Testis (tissue), 2 donors: ENCODE results near the gene LEMD3.

Experiments
- CTCF ChIP-seq, 3 experiments: fragments of 450-650 bp in 2 of 3; fragments of 200-600 bp in 1 of 3; sonication (generic) in 1 of 3; IDR thresholded peaks; one replicate each; pipeline ENCODE4 v1.5.1; 2016 to 2019; ENCODE audit warnings: antibody characterized with exemption in 3 of 3, mild to moderate bottlenecking in 2 of 3, moderate library complexity in 1 of 3
- POLR2A ChIP-seq: fragments of 450-650 bp; IDR thresholded peaks from one replicate; pipeline ENCODE4 v1.6.1; 2017; ENCODE audit warnings: antibody characterized with exemption, mild to moderate bottlenecking, moderate library complexity

DNA sequence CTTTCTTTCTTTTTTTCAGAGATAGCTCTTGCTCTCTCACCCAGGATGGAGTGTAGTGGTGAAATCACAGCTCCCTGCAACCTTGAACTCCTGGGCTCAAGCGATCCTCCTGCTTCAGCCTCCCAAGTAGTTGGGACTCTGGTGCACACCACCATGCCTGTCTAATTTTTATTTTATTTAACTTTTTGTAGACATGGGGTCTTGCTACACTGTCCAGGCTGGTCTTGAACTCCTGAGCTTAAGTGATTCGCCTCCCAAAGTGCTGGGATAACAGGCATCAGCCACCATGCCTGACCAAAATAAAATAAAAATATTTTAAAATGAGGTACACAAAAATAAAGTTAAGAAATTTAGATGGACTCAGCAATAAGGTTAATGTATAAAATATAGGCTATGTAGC is 5.1 kb upstream of the LEMD3 start:
- TF ChIP-seq CTCF (IDR thresholded peaks at IDR 0.05), result no peak
- no peak for TF ChIP-seq POLR2A
